ENCODE data around the gene TNPO2. TPM values are rescaled to one million over a fixed set of nuclear protein-coding genes. Genes with fewer than 3 reads are reported as not detected.

The TNPO2 gene
- total and polyA plus RNA-seq, 2 of the 13 experiments (the other 11 are each of a cell fraction or from before 2014, with no cell fraction given): 31.7 to 61.0 TPM

GRCh38 chr19:12723641-12724426 lies at the start of gene TNPO2 (continued):
- TF ChIP-seq, protein P1, sequence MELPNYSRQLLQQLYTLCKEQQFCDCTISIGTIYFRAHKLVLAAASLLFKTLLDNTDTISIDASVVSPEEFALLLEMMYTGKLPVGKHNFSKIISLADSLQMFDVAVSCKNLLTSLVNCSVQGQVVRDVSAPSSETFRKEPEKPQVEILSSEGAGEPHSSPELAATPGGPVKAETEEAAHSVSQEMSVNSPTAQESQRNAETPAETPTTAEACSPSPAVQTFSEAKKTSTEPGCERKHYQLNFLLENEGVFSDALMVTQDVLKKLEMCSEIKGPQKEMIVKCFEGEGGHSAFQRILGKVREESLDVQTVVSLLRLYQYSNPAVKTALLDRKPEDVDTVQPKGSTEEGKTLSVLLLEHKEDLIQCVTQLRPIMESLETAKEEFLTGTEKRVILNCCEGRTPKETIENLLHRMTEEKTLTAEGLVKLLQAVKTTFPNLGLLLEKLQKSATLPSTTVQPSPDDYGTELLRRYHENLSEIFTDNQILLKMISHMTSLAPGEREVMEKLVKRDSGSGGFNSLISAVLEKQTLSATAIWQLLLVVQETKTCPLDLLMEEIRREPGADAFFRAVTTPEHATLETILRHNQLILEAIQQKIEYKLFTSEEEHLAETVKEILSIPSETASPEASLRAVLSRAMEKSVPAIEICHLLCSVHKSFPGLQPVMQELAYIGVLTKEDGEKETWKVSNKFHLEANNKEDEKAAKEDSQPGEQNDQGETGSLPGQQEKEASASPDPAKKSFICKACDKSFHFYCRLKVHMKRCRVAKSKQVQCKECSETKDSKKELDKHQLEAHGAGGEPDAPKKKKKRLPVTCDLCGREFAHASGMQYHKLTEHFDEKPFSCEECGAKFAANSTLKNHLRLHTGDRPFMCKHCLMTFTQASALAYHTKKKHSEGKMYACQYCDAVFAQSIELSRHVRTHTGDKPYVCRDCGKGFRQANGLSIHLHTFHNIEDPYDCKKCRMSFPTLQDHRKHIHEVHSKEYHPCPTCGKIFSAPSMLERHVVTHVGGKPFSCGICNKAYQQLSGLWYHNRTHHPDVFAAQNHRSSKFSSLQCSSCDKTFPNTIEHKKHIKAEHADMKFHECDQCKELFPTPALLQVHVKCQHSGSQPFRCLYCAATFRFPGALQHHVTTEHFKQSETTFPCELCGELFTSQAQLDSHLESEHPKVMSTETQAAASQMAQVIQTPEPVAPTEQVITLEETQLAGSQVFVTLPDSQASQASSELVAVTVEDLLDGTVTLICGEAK (IDR thresholded peaks at IDR 0.05): no peak
- TF ChIP-seq, protein P1 (CRISPR knock-in tag; IDR thresholded peaks at IDR 0.05): 0 out of 2 replicates have a peak, but pooled peaks have one; percentile 34
- TF ChIP-seq REST (IDR thresholded peaks at IDR 0.05; ENCODE audit: borderline replicate concordance in 1 of 2, low read depth in 1 of 2, low read length in 2 of 2) (peak in 1 of 2 experiments; percentile 12; a peak in 1 of 4 replicates), ZNF235 (CRISPR knock-in tag; IDR thresholded peaks at IDR 0.05; ENCODE audit: borderline replicate concordance) (no peak), ZNF275 (CRISPR knock-in tag; IDR thresholded peaks at IDR 0.05; ENCODE audit: borderline replicate concordance) (no peak; the same call in 1 of the 2 replicates), ZBTB7B (CRISPR knock-in tag; IDR thresholded peaks at IDR 0.05) (peak; percentile 84), ERF (CRISPR knock-in tag; IDR thresholded peaks at IDR 0.05) (peak; percentile 72), DNMT3B (CRISPR knock-in tag; conservative IDR thresholded peaks at IDR 0.05) (0 out of 2 replicates have a peak, but pooled peaks have one; percentile 45), SALL1 (CRISPR knock-in tag; IDR thresholded peaks at IDR 0.05) (peak; percentile 57), ZBTB7A (CRISPR knock-in tag; IDR thresholded peaks at IDR 0.05) (peak; percentile 23; the same call in 1 of the 2 replicates), POLR2G (IDR thresholded peaks at IDR 0.05; ENCODE audit: low read depth, low read length) (peak; percentile 87)
- TF ChIP-seq, protein P2, sequence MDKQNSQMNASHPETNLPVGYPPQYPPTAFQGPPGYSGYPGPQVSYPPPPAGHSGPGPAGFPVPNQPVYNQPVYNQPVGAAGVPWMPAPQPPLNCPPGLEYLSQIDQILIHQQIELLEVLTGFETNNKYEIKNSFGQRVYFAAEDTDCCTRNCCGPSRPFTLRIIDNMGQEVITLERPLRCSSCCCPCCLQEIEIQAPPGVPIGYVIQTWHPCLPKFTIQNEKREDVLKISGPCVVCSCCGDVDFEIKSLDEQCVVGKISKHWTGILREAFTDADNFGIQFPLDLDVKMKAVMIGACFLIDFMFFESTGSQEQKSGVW (CRISPR knock-in tag; IDR thresholded peaks at IDR 0.05; ENCODE audit: borderline replicate concordance): no peak
